ENCODE results near the gene TPGS2. TPM values are rescaled to one million over a fixed set of nuclear protein-coding genes. Genes with fewer than 3 reads are reported as not detected.

TPGS2 gene
- polyA plus RNA-seq, 1 of the 3 experiments (the other 2 are of a cell fraction) = 235 TPM

DNA sequence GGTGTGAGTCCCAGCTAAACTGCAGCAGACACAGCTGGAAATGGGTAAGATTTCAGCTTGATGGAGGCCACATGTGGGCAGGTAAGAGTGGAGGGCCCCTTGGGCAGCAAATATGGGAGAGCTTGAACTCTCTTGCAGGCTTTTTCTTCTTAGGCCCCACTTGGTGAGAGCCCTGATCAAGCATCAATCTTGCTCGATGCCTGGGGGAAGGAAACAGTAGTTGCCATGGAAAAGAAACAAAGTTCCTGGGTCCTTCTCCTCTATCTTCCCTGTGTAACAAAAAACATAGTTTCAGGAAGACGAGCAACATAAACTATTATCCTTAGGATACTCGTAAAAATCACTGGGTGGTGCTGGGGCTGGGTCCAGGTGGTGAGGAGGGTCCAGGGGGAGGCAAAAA lies 43.0 kb upstream of the TPGS2 start:
- no peaks in the 10 kb centered on the region for H3F3A ChIP-seq (replicated peaks; ENCODE audit: insufficient read depth)
- ChIA-PET CTCF (no interaction called here), POLR2A (no interaction called here)
- H3K27ac ChIP-seq (ENCODE audit: low read depth in 2 of 2, low read length in 1 of 2) = no peak overlapping the region
- no peaks in the 10 kb centered on the region for H3K9me2 ChIP-seq
- no peak overlapping the region for H3K4me3 ChIP-seq (ENCODE audit: low read depth in 2 of 2, low read length in 1 of 2)
- H3K4me2 ChIP-seq = no peak overlapping the region
- no peaks in the 10 kb centered on the region for H3K27me3 ChIP-seq (ENCODE audit: insufficient read depth)
- 96% methylated on average over 3 of the region's 3 CpGs for WGBS (ENCODE audit: low lambda C conversion rate)
- H3K36me3 ChIP-seq (replicated peaks in 1 of 2; ENCODE audit: control insufficient read depth in 1 of 2, insufficient read depth in 2 of 2, low read length in 1 of 2) = peaks cover 0 to 7% of the 10 kb centered on the region in 2 experiments
- H2AFZ ChIP-seq (ENCODE audit: low read depth) = no peak overlapping the region
- no peaks in the 10 kb centered on the region for H3K79me2 ChIP-seq (ENCODE audit: insufficient read depth)
- H3K9me3 ChIP-seq = 0 out of 2 replicates have a peak, but pooled peaks cover 5% of the 10 kb centered on the region
- no peak for TF ChIP-seq SIN3A (IDR thresholded peaks at IDR 0.05; ENCODE audit: borderline replicate concordance, low read depth, low read length)
- no peak for TF ChIP-seq EZH2phosphoT487 (IDR thresholded peaks at IDR 0.05; ENCODE audit: borderline replicate concordance, low read depth)
- no peak for TF ChIP-seq ELF1 (IDR thresholded peaks at IDR 0.05)
- TF ChIP-seq, protein P1, sequence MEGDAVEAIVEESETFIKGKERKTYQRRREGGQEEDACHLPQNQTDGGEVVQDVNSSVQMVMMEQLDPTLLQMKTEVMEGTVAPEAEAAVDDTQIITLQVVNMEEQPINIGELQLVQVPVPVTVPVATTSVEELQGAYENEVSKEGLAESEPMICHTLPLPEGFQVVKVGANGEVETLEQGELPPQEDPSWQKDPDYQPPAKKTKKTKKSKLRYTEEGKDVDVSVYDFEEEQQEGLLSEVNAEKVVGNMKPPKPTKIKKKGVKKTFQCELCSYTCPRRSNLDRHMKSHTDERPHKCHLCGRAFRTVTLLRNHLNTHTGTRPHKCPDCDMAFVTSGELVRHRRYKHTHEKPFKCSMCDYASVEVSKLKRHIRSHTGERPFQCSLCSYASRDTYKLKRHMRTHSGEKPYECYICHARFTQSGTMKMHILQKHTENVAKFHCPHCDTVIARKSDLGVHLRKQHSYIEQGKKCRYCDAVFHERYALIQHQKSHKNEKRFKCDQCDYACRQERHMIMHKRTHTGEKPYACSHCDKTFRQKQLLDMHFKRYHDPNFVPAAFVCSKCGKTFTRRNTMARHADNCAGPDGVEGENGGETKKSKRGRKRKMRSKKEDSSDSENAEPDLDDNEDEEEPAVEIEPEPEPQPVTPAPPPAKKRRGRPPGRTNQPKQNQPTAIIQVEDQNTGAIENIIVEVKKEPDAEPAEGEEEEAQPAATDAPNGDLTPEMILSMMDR (IDR thresholded peaks at IDR 0.05) = no peak
- no peak for TF ChIP-seq FOSL2 (IDR thresholded peaks at IDR 0.05; ENCODE audit: borderline replicate concordance, low read depth)
- TF ChIP-seq, protein P2, sequence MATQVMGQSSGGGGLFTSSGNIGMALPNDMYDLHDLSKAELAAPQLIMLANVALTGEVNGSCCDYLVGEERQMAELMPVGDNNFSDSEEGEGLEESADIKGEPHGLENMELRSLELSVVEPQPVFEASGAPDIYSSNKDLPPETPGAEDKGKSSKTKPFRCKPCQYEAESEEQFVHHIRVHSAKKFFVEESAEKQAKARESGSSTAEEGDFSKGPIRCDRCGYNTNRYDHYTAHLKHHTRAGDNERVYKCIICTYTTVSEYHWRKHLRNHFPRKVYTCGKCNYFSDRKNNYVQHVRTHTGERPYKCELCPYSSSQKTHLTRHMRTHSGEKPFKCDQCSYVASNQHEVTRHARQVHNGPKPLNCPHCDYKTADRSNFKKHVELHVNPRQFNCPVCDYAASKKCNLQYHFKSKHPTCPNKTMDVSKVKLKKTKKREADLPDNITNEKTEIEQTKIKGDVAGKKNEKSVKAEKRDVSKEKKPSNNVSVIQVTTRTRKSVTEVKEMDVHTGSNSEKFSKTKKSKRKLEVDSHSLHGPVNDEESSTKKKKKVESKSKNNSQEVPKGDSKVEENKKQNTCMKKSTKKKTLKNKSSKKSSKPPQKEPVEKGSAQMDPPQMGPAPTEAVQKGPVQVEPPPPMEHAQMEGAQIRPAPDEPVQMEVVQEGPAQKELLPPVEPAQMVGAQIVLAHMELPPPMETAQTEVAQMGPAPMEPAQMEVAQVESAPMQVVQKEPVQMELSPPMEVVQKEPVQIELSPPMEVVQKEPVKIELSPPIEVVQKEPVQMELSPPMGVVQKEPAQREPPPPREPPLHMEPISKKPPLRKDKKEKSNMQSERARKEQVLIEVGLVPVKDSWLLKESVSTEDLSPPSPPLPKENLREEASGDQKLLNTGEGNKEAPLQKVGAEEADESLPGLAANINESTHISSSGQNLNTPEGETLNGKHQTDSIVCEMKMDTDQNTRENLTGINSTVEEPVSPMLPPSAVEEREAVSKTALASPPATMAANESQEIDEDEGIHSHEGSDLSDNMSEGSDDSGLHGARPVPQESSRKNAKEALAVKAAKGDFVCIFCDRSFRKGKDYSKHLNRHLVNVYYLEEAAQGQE (IDR thresholded peaks at IDR 0.05; ENCODE audit: low read depth, low read length) = no peak
- no peak for TF ChIP-seq RFX5 (IDR thresholded peaks at IDR 0.05; ENCODE audit: low read length)
- TF ChIP-seq, protein P3, sequence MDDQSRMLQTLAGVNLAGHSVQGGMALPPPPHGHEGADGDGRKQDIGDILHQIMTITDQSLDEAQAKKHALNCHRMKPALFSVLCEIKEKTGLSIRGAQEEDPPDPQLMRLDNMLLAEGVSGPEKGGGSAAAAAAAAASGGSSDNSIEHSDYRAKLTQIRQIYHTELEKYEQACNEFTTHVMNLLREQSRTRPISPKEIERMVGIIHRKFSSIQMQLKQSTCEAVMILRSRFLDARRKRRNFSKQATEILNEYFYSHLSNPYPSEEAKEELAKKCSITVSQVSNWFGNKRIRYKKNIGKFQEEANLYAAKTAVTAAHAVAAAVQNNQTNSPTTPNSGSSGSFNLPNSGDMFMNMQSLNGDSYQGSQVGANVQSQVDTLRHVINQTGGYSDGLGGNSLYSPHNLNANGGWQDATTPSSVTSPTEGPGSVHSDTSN (IDR thresholded peaks at IDR 0.05) = no peak
- TF ChIP-seq MXI1 (IDR thresholded peaks at IDR 0.05; ENCODE audit: low read depth, low read length) = no peak
- TF ChIP-seq YY1 (IDR thresholded peaks at IDR 0.05; ENCODE audit: low read depth) = no peak
- TF ChIP-seq MEF2A (IDR thresholded peaks at IDR 0.05; ENCODE audit: borderline replicate concordance, low read depth) = no peak
- no peak for TF ChIP-seq TCF12 (IDR thresholded peaks at IDR 0.05)
- TF ChIP-seq, protein P4, sequence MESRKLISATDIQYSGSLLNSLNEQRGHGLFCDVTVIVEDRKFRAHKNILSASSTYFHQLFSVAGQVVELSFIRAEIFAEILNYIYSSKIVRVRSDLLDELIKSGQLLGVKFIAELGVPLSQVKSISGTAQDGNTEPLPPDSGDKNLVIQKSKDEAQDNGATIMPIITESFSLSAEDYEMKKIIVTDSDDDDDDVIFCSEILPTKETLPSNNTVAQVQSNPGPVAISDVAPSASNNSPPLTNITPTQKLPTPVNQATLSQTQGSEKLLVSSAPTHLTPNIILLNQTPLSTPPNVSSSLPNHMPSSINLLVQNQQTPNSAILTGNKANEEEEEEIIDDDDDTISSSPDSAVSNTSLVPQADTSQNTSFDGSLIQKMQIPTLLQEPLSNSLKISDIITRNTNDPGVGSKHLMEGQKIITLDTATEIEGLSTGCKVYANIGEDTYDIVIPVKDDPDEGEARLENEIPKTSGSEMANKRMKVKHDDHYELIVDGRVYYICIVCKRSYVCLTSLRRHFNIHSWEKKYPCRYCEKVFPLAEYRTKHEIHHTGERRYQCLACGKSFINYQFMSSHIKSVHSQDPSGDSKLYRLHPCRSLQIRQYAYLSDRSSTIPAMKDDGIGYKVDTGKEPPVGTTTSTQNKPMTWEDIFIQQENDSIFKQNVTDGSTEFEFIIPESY (IDR thresholded peaks at IDR 0.05; ENCODE audit: borderline replicate concordance, low read depth) = no peak
- no peak for TF ChIP-seq EP300 (IDR thresholded peaks at IDR 0.05; ENCODE audit: borderline replicate concordance in 1 of 2, low read depth in 1 of 2, low read length in 1 of 2)
- no peak for TF ChIP-seq NRF1 (IDR thresholded peaks at IDR 0.05; ENCODE audit: low read depth, low read length)
- no peak for TF ChIP-seq JUND (IDR thresholded peaks at IDR 0.05)
- no peak for TF ChIP-seq GATA2 (CRISPR knock-in tag; IDR thresholded peaks at IDR 0.05)
- H4K20me1 ChIP-seq (ENCODE audit: insufficient read depth) = no peaks in the 10 kb centered on the region
- H3K4me1 ChIP-seq (ENCODE audit: control insufficient read depth in 1 of 2, insufficient read depth in 2 of 2, low read depth in 1 of 2, low read length in 1 of 2) = no peaks in the 10 kb centered on the region; a peak in 2 of 4 replicates
- H3K9ac ChIP-seq = no peak overlapping the region
- no peak for DNase-seq

Measured in SK-N-SH (cell line).